Muscle of leg (tissue), 11 donors: Measurements from ENCODE around the gene CSAG1. TPM values are rescaled to one million over a fixed set of nuclear protein-coding genes. Genes with fewer than 3 reads are reported as not detected.
"Not testable (repeated sequence)": the region's sequence is repeated elsewhere in the genome, so short reads cannot be mapped to it uniquely, and the experiment has no call there.

Experiments
- DNase-seq: peaks from one replicate; pipeline ENCODE4 v3.0.0; 2013
- H3K27ac ChIP-seq: one replicate; pipeline ENCODE4 v1.5.1; 2013; ENCODE audit warnings: mild to moderate bottlenecking, low read length, control low read depth
- H3K27me3 ChIP-seq: one replicate; pipeline ENCODE4 v1.6.1; 2013; ENCODE audit warnings: low read length; ENCODE audit not compliant: control insufficient read depth, insufficient read depth
- H3K36me3 ChIP-seq: one replicate; pipeline ENCODE4 v1.6.1; 2013; ENCODE audit warnings: low read length; ENCODE audit not compliant: control insufficient read depth, insufficient read depth
- H3K4me1 ChIP-seq: one replicate; pipeline ENCODE4 v1.6.1; 2013; ENCODE audit warnings: low read length; ENCODE audit not compliant: control insufficient read depth, insufficient read depth
- H3K4me3 ChIP-seq: one replicate; pipeline ENCODE4 v1.5.1; 2013; ENCODE audit warnings: low read length, control low read depth
- H3K9me3 ChIP-seq: replicated peaks from 2 replicates; pipeline ENCODE4 v1.6.1; 2013; ENCODE audit warnings: low read depth, low read length; ENCODE audit not compliant: control insufficient read depth
- WGBS: methylation state at CpG from one replicate; pipeline ENCODE4 v1.1.5; 2013; ENCODE audit warnings: missing lambda C conversion rate; ENCODE audit not compliant: insufficient coverage; 5-methylcytosine and 5-hydroxymethylcytosine counted together
- polyA plus RNA-seq, 8 donors: library from polyadenylated mRNA; unstranded; fragments of 120-200 nt; gene quantifications; one replicate each; pipeline versions ENCODE4 v1.2.1 to v1.2.3, GENCODE V29; 2013; ENCODE audit warnings: inconsistent platforms in 1 of 8, low replicate concordance in 1 of 8; ENCODE audit not compliant: insufficient read length in 8 of 8, insufficient read depth in 1 of 8
- total RNA-seq: library from RNA; stranded (reverse); fragments of 120-200 nt; gene quantifications from one replicate; pipeline ENCODE4 v1.2.4, GENCODE V29; 2013

Gene CSAG1
- total and polyA plus RNA-seq, 9 donors = not detected

DNA sequence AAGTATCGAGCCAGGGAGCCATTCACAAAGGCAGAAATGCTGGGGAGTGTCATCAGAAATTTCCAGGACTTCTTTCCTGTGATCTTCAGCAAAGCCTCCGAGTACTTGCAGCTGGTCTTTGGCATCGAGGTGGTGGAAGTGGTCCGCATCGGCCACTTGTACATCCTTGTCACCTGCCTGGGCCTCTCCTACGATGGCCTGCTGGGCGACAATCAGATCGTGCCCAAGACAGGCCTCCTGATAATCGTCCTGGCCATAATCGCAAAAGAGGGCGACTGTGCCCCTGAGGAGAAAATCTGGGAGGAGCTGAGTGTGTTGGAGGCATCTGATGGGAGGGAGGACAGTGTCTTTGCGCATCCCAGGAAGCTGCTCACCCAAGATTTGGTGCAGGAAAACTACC is 3.0 kb upstream of the CSAG1 start:
- H3K4me3 ChIP-seq, H3K27ac ChIP-seq, H3K36me3 ChIP-seq, H3K9me3 ChIP-seq, H3K27me3 ChIP-seq, DNase-seq, H3K4me1 ChIP-seq: not testable (repeated sequence)
- WGBS = 79% methylated on average over 7 of the region's 12 CpGs

DNA sequence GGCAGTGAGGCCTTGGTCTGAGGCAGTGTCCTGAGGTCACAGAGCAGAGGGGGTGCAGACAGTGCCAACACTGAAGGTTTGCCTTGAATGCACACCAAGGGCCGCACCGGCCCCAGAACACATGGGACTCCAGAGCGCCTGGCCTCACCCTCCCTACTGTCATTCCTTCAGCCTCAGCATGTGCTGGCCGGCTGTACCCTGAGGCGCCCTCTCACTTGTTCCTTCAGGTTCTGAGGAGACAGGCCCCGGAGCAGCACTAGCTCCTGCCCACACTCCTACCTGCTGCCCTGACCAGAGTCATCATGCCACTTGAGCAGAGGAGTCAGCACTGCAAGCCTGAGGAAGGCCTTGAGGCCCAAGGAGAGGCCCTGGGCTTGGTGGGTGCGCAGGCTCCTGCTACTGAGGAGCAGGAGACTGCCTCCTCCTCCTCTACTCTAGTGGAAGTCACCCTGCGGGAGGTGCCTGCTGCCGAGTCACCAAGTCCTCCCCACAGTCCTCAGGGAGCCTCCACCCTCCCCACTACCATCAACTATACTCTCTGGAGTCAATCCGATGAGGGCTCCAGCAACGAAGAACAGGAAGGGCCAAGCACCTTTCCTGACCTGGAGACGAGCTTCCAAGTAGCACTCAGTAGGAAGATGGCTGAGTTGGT is 2.5 kb upstream of the CSAG1 start:
- WGBS = 80% methylated on average over 12 of the region's 12 CpGs

DNA sequence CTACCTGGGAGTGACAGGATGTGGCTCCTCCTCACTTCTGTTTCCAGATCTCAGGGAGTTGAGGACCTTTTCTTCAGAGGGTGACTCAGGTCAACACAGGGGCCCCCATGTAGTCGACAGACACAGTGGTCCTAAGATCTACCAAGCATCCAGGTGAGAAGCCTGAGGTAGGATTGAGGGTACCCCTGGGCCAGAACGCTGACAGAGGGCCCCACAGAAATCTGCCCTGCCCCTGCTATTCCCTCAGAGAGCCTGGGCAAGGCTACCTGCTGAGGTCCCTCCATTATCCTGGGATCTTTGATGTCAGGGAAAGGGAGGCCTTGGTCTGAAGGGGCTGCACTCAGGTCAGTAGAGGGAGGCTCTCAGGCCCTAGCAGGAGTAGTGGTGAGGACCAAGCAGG is 1.6 kb upstream of the CSAG1 start:
- no peaks in the 10 kb centered on the region for H3K9me3 ChIP-seq
- H3K36me3 ChIP-seq = no peaks in the 10 kb centered on the region
- no peaks in the 10 kb centered on the region for H3K4me1 ChIP-seq
- H3K4me3 ChIP-seq = no peak overlapping the region
- no peak for DNase-seq
- WGBS = no CpG with 5 or more reads among the region's 2 CpGs
- no peaks in the 10 kb centered on the region for H3K27me3 ChIP-seq
- no peak overlapping the region for H3K27ac ChIP-seq

More for the DNA sequence above, 2.5 kb upstream of the CSAG1 start:
- no peaks in the 10 kb centered on the region for H3K9me3 ChIP-seq
- no peaks in the 10 kb centered on the region for H3K27me3 ChIP-seq
- no peaks in the 10 kb centered on the region for H3K4me1 ChIP-seq
- no peak overlapping the region for H3K27ac ChIP-seq
- no peak for DNase-seq
- H3K4me3 ChIP-seq = no peak overlapping the region
- H3K36me3 ChIP-seq = no peaks in the 10 kb centered on the region

DNA sequence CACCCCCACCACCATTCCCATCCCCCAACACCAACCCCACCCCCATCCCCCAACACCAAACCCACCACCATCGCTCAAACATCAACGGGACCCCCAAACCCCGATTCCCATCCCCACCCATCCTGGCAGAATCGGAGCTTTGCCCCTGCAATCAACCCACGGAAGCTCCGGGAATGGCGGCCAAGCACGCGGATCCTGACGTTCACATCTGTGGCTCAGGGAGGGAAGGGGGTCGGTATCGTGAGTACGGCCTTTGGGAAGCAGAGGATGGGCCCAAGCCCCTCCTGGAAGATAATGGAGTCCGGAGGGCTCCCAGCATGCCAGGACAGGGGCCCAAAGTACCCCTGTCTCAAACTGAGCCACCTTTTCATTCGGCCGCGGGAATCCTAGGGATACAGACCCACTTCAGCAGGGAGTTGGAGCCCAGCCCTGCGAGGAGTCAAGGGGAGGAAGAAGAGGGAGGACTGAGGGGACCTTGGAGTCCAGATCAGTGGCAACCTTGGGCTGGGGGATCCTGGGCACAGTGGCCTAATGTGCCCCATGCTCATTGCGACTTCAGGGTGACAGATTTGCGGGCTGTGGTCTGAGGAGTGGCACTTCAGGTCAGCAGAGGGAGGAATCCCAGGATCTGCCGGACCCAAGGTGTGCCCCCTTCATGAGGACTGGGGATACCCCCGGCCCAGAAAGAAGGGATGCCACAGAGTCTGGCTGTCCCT is 780 bp upstream of the CSAG1 start:
- H3K36me3 ChIP-seq, H3K27ac ChIP-seq, H3K9me3 ChIP-seq, DNase-seq, H3K4me1 ChIP-seq, H3K4me3 ChIP-seq, H3K27me3 ChIP-seq: not testable (repeated sequence)
- 94% methylated on average over 15 of the region's 22 CpGs for WGBS

DNA sequence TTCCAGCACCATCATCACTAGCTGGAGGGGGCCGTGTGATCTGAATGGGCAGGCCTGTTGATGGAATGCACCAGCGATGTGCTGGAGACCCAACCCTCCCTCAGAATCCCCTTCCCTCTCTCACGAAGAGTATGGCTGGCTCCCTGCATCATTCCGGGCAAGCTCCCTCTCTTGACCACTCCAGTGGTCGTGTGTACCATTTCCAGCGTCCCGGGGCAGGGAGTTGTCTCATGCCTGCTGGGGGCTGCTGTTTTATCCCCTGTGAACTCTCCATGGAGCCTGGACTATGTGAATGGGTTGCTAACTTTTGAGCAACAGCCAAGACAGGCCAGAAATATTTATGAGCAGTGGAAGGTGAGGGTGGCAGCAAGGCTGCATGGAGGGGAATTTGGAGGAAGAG is 8.1 kb downstream of the CSAG1 start:
- Histone ChIP-seq H3K27me3 (peaks cover 2% of the 10 kb centered on the region), H3K4me1 (no peaks in the 10 kb centered on the region), H3K4me3 (no peak overlapping the region), H3K36me3 (no peaks in the 10 kb centered on the region), H3K9me3 (no peaks in the 10 kb centered on the region), H3K27ac (no peak overlapping the region)
- 65% methylated on average over 4 of the region's 7 CpGs for WGBS
- no peak for DNase-seq

DNA sequence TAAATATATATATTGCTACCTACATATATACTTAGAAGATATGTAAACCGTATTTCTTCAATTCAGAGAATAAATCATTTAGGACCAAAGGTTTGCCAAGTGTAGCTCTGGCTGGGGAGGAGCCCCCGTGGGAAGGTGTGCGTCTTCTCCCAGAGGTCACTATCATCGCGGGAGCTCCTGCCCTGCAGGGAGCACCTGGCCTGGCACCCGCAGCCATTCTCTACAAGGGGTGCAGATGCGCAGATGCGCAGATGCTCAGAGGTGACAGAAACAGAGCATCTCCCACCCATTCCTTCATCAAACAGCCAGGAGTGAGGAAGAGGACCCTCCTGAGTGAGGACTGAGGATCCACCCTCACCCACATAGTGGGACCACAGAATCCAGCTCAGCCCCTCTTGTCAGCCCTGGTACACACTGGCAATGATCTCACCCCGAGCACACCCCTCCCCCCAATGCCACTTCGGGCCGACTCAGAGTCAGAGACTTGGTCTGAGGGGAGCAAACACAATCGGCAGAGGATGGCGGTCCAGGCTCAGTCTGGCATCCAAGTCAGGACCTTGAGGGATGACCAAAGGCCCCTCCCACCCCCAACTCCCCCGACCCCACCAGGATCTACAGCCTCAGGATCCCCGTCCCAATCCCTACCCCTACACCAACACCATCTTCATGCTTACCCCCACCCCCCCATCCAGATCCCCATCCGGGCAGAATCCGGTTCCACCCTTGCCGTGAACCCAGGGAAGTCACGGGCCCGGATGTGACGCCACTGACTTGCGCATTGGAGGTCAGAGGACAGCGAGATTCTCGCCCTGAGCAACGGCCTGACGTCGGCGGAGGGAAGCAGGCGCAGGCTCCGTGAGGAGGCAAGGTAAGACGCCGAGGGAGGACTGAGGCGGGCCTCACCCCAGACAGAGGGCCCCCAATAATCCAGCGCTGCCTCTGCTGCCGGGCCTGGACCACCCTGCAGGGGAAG is 19.4 kb downstream of the CSAG1 start, which contains the start of gene MAGEA2B:
TSS of gene MAGEA2B (plus strand) at position 814 of the 973 bp plus-strand sequence. CDS start 2,479 bp downstream, outside the sequence.
- H3K36me3 ChIP-seq, H3K27ac ChIP-seq, H3K4me3 ChIP-seq, H3K4me1 ChIP-seq, H3K27me3 ChIP-seq, DNase-seq, H3K9me3 ChIP-seq: not testable (repeated sequence)
- no CpG with 5 or more reads among the region's 35 CpGs for WGBS

DNA sequence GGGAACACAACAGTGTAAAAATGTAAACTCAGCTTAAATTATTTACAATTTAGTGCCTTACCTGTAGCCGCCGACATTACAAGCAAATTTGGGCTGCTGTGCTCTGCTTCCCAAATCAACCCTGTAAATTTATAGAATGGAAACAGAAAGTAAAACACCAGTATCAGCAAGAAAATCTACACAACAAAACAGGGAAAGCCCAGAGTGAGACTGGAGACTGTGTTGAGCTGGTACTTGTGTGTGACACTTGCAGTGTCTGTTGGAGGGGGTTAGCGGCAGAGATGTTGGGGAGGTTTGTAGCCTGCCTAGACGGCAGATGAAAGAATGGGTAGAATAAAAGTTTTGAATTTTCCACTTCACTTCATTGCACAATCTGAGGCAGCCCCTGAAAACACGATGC is 20.3 kb downstream of the CSAG1 start:
- no CpG with 5 or more reads among the region's 5 CpGs for WGBS
- DNase-seq, H3K9me3 ChIP-seq, H3K27ac ChIP-seq, H3K36me3 ChIP-seq, H3K4me1 ChIP-seq, H3K27me3 ChIP-seq, H3K4me3 ChIP-seq: not testable (repeated sequence)

DNA sequence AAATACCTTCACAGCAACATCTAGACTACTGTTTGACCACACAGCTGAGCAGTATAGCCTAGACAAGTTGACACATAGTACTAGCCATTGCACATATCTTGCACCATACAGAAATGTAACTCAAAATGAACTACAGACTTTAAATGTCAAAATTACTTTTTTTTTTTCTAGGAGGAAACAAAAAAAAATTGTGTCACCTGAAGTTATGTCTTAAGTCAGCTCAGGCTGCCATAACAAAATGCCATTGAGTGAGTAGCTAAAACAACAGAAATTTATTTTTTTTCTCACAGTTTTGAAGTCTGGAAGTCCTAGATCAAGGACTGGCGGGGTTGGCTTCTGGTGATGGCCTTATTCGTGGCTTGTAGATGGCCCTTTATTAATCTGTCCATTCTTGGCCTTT is 24.3 kb downstream of the CSAG1 start, which contains the start of gene CSAG2:
TSS of gene CSAG2 (minus strand) at position 101 of the 400 bp plus-strand sequence. CDS start 161 bp downstream, outside the sequence.
- H3K27me3 ChIP-seq, H3K9me3 ChIP-seq, H3K4me3 ChIP-seq, H3K27ac ChIP-seq, H3K4me1 ChIP-seq, DNase-seq, H3K36me3 ChIP-seq: not testable (repeated sequence)
- no CpG with 5 or more reads among the region's 2 CpGs for WGBS

DNA sequence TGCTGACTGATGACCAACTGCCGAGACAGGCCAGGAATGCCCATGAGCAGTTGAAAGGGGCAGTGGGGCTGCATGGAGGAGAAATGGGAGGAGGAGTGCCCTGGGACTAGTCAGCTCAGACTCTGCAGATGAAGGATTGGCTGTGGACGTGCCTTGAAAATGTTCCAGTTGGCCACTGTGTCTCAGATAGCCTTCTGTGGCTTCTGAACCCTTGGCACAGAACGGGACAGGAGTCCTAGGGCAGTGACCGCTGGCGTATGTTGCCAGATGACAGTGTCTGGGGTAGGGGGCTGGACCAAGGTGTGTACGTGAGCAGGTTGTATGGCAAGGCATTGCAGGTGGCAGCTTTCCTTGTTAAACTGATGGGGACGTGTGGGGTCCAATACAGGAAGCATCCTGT is 27.0 kb downstream of the CSAG1 start:
- not testable (repeated sequence) for H3K9me3 ChIP-seq, H3K27ac ChIP-seq, H3K27me3 ChIP-seq, H3K36me3 ChIP-seq, H3K4me3 ChIP-seq, DNase-seq, H3K4me1 ChIP-seq
- 56% methylated on average over 2 of the region's 7 CpGs for WGBS

DNA sequence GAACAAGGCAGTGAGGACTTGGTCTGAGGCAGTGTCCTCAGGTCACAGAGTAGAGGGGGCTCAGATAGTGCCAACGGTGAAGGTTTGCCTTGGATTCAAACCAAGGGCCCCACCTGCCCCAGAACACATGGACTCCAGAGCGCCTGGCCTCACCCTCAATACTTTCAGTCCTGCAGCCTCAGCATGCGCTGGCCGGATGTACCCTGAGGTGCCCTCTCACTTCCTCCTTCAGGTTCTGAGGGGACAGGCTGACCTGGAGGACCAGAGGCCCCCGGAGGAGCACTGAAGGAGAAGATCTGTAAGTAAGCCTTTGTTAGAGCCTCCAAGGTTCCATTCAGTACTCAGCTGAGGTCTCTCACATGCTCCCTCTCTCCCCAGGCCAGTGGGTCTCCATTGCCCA is 33.1 kb downstream of the CSAG1 start:
- no CpG with 5 or more reads among the region's 5 CpGs for WGBS
- not testable (repeated sequence) for DNase-seq, H3K4me3 ChIP-seq, H3K27ac ChIP-seq, H3K4me1 ChIP-seq, H3K9me3 ChIP-seq, H3K27me3 ChIP-seq, H3K36me3 ChIP-seq
